Thyroid gland (tissue), 4 donors: ENCODE data around the gene NR2F6.

ENCODE experiments used
- POLR2A ChIP-seq, 2 donors: fragments of 450-650 bp; IDR thresholded peaks; one replicate each; pipeline ENCODE4 v1.6.1; 2017; ENCODE audit warnings: antibody characterized with exemption in 2 of 2, mild to moderate bottlenecking in 2 of 2, moderate library complexity in 1 of 2
- TF ChIP-seq, protein P1 (sequence below), 6 experiments: fragments of 200-600 bp in 3 of 6; fragments of 450-650 bp in 3 of 6; sonication (generic) in 3 of 6; IDR thresholded peaks; one replicate each; pipeline ENCODE4 v1.5.1; 2016 to 2019; ENCODE audit warnings: antibody characterized with exemption in 6 of 6, mild to moderate bottlenecking in 2 of 6, inconsistent platforms in 1 of 6, moderate library complexity in 1 of 6

- TF ChIP-seq, protein P1, sequence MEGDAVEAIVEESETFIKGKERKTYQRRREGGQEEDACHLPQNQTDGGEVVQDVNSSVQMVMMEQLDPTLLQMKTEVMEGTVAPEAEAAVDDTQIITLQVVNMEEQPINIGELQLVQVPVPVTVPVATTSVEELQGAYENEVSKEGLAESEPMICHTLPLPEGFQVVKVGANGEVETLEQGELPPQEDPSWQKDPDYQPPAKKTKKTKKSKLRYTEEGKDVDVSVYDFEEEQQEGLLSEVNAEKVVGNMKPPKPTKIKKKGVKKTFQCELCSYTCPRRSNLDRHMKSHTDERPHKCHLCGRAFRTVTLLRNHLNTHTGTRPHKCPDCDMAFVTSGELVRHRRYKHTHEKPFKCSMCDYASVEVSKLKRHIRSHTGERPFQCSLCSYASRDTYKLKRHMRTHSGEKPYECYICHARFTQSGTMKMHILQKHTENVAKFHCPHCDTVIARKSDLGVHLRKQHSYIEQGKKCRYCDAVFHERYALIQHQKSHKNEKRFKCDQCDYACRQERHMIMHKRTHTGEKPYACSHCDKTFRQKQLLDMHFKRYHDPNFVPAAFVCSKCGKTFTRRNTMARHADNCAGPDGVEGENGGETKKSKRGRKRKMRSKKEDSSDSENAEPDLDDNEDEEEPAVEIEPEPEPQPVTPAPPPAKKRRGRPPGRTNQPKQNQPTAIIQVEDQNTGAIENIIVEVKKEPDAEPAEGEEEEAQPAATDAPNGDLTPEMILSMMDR (IDR thresholded peaks at IDR 0.05) = no peak
- TF ChIP-seq POLR2A (IDR thresholded peaks at IDR 0.05) = no peak
Measured at GRCh38 chr19:17206736-17207581, 38.8 kb downstream of the NR2F6 start.
